ENCODE measurements around the gene RSAD1.
"Not testable (repeated sequence)": the region's sequence is repeated elsewhere in the genome, so short reads cannot be mapped to it uniquely, and the experiment has no call there.

RSAD1 gene

GRCh38 chr17:50474523-50474922 is 4.1 kb upstream of the RSAD1 start:
- no peak for DNase-seq (ENCODE audit: low spot score)
- TF ChIP-seq CTCF (IDR thresholded peaks at IDR 0.05; ENCODE audit: extremely low read depth, missing control alignments): no peak

GRCh38 chr17:50475362-50475761 is 3.3 kb upstream of the RSAD1 start:
- no peak for DNase-seq (ENCODE audit: low spot score)
- TF ChIP-seq CTCF (IDR thresholded peaks at IDR 0.05; ENCODE audit: extremely low read depth, missing control alignments): no peak

- DNase-seq (ENCODE audit: low spot score): not testable (repeated sequence)
These were observed 2.7 kb upstream of the RSAD1 start for GRCh38 chr17:50475775-50476544.

GRCh38 chr17:50476545-50477315 is 1.9 kb upstream of the RSAD1 start:
- DNase-seq (ENCODE audit: low spot score): no peak
- TF ChIP-seq CTCF (IDR thresholded peaks at IDR 0.05; ENCODE audit: extremely low read depth, missing control alignments): no peak

GRCh38 chr17:50477976-50478375 is 684 bp upstream of the RSAD1 start:
- DNase-seq (ENCODE audit: low spot score): no peak
- TF ChIP-seq CTCF (IDR thresholded peaks at IDR 0.05; ENCODE audit: extremely low read depth, missing control alignments): no peak

- peak; percentile 84 for DNase-seq (ENCODE audit: low spot score)
- TF ChIP-seq CTCF (IDR thresholded peaks at IDR 0.05; ENCODE audit: extremely low read depth, missing control alignments): peak; percentile 66
These were observed 972 bp downstream of the RSAD1 start for GRCh38 chr17:50479522-50480141.

- no peak for DNase-seq (ENCODE audit: low spot score)
- TF ChIP-seq CTCF (IDR thresholded peaks at IDR 0.05; ENCODE audit: extremely low read depth, missing control alignments): no peak
These were observed 1.6 kb downstream of the RSAD1 start for GRCh38 chr17:50480142-50480764.

Measured in GM20000 (cell line).